Left lobe of liver (tissue), 2 donors: Measurements from ENCODE around the gene STK25. TPM values are rescaled to one million over a fixed set of nuclear protein-coding genes. Genes with fewer than 3 reads are reported as not detected.

ENCODE experiments used
- ATAC-seq: fragments of 200-7000 bp; cut with Tn5 transposase; one replicate; pipeline ENCODE4 v1.9.1; 2020; ENCODE audit warnings: mild to moderate bottlenecking, moderate library complexity
- DNase-seq: peaks from one replicate; pipeline ENCODE4 v3.0.0-alpha.2; 2020; ENCODE audit warnings: low spot score
- total RNA-seq: library from RNA; stranded (reverse); gene quantifications from one replicate; pipeline ENCODE4 v1.2.1, GENCODE V29; 2021
- donor health status: DM: no; HTN: no; CAD: no; lungs with moderate emphysema.
- donor health status: DM: no; HTN: yes; CAD: no.

Gene STK25
- total RNA-seq, 1 donor from 2014 or later = 65.5 TPM

DNA sequence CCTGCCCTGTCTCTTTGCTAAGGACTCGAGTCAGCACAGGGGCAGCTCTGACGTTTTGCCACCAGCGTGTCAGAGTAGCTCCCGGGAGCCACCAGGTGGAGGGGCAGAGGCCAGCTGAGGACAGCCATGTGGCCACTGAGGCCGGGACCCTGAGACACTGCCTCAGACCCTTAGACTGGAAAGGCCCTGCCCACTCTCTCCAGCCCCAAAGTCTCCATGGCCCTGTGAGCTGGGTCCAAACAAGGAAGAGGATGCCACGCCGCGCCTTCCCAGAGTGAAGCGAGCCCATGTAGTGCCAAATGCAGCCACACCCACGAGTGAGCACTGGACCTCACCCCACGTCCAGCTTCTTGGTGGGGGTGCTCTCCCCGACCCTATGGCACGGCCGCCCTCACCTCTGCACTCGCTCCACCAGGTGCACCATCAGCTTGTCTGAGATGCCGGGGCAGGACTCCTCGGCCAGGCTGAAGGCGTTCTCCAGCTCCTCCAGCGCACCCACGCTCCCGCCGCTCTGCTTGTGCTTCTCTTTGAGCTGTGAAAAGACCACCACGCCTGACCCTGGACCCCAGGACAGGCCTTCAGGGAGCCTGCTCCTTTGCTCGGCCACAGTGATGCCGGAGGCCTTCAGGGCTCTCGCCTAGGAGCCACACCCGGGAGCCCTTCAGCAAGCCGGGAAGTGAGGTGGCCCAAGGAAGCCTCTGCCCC lies 12.2 kb downstream of the STK25 start:
- ATAC-seq = no peak
- DNase-seq = no peak

DNA sequence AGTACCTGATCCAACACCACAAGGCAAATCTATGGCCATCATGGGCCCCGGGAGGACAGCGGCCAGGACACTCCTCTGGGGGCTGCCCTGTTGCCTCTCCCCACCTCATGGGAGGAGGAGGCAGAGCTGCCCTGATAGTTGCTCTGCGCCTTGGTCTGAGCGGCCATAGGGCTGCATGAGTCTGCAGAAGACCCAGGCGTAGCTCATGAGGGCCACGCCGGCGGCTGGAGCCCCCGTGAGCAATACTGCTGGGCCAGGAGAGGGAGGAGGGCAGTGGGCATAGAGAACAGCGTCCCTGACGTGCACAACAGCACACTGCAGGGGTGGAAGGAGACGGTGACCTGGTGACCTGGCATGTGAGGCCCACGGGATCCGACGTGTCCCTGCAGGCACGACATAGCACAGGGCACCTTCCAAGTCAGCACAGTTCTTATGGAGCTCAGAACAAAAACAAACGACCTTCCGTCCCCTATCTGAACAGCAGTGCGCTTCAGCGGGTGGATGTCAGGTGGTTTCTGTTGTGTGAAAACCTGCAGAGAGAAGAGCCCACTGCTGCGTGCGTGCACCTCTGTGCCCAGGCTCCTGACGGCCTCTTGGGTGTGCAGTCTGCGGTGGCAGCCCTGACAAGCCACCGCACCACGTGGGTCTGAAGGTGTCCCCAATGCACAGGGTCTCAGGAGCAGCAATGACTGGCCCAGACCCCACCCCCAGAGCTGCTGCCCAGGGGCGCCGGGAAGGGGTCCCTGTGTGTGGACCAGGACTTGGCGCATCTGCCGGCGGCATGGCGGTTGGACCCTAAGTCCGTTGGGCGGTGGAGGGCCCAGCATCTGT lies 13.0 kb downstream of the STK25 start:
- DNase-seq (no peak), ATAC-seq (no peak)

DNA sequence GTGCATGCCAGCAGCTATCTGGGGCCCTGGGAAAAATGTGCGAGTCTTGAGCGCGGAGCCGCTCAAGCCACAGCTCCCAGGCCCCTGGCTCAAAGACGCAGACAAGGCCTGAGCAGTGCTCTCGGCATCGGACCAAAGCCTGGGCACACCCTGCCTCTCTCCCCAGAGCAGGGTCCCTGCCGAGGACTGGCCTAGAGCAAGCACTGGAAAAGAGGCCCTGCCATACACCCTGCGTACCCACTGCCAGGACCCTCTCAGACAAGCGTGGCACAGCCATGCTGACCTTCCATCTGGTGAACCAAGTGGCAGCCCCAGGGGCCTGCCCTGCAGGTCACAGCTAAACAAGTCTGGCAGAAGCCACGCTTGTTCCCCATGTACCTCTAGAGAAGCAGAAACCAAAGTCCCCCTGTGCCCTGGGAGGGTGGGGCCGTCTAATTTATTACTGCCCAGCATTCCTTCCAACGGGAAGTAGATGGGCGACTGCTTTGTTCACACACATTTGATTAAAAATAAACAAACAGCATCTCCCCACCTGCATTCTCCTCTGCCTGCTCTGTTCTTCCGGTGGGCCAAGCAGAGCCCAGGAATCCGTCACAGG lies 14.0 kb downstream of the STK25 start:
- no peak for DNase-seq
- no peak for ATAC-seq

DNA sequence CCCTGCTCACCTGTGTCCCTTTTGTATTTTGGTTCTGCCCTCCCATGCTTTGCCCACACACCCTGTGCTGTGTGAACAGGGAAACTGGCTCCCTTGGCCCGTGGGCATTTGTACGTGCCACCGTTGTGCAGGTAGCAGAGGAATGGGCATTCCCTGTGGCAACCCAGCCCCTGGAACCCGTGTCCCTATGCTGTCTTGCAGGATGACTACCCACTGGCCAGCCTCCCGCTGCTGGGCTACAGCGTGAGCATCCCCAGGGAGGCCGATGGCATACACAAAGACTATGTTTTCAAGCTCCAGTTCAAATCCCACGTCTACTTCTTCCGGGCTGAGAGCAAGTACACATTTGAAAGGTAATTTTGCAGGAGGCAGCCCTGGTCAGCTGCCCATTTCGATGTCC lies 15.3 kb downstream of the STK25 start:
- DNase-seq = no peak
- ATAC-seq = no peak

DNA sequence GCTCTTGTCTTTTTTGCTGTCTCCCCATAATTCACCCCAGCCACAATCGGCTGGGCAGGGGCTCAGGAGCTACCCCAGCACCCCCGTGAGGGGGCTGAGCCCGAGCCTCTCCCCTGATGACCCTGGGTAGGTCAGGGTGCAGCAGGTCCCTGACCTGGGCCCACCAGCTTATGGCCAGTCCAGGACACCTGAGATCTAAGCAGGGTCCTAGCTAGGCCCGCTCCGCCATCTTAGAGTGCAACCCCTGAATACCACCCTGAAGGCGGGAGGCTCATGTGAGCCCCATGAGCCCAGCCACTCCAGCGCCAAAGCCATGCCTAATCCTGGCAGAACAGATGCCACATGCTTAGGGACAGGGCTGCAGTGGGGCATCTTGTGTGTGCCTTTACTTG lies 16.2 kb downstream of the STK25 start:
- ATAC-seq = no peak

DNA sequence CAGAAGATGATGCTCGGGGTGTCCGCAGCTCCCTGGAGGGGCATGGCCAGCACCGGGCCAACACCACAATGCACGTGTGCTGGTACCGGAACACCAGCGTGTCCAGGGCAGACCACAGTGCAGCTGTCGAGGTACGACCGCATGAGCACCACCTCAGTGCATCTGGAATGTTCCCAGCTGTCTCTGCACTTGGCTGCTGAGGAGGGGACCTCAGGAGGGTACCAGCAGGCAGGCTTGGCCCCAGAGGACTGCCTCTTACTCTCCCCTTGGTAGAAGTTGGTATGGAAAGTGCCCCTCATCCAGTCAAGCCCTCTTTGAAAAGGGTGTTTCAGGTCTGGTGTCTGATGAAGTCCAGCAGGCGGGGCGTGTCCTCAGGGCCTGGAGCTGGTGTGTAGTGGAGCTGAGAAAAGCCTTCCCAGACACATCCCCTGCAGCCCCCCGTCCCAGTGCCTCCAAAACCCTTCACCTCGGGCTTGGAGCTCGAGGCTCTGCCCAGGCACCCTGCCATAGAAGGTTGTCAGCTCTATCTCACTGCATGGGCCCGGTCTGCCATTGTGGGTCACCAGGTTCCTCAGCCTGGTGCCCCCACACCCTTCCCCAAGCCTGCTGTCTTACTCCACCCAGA lies 16.7 kb downstream of the STK25 start:
- ATAC-seq = peak; percentile 7
- DNase-seq = no peak

More for the DNA sequence above, 16.2 kb downstream of the STK25 start:
- no peak for DNase-seq

DNA sequence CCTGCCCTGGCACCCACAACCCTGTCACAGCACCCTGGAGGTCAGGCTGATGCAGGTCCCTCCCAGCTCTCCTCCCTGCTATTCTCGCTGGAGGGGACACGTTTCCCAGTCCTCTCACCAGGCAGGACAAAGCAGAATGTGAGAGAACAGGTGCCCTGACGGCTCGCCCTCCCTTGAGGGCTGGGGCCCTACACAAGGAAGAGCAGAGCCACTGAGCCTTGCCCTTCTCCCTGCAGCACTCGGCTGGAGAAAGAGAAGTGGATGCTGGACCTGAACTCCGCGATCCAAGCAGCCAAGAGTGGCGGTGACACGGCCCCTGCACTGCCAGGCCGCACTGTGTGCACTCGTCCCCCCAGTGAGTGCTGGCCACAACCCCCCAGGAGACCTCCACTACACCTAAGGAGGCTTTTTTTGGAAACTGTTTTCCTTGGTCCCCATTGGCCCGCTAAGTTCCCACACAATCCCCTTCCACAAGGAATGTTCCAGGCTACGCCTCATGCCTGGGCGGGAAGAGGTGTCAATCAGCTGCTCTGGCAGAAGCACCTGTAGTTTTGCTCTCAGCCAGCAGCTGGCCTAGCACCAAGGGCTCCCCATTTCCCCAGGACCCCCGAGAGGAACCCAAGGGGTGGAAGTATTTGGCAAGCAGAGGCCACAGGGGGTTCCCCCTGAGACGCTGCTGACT lies 17.4 kb downstream of the STK25 start:
- DNase-seq (no peak), ATAC-seq (peak; percentile 6)

DNA sequence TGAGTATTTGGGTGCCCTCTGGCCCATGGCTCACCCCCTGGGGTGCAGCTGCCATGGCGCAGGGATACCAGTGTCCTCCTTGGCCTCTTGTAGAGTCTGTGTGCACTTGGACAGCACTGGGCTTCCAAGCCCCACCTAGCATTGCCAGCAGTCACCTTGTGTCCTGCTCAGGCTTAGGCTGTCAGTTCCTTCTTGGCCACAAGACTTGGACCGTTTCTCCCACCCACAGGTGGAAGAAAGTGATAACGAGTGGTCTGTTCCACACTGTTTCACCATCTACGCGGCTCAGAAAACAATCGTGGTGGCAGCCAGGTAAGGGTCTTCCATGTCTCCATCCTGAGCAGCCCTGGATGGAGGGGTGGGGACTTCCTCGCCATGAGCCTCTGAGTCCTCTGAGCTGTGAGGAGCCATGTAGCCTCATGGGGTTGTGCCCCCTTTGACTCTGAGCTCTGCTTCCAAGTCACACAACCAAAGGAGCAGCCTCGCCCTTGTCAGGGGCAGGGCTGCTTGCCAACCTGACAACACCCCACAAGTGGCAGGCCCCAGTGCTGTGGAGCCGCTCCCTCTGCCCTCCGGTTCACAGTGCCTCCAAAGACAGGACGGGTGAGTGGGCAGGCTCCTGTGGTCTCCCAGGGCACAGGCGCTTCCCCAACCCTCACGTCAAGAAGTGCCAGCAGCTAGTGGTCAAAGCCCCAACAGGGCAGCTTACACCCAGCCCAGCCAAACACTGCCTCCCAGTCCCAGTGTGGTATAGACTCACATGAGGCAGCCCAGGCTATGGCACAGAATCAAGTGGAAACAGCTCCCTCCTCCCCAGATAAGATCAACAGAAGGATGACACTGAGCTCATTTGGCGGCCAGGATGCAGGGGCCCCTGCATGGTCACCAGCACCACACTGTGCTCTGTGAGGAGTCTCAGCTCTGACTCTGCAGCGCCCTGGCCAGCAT lies 18.4 kb downstream of the STK25 start:
- ATAC-seq (no peak), DNase-seq (no peak)

DNA sequence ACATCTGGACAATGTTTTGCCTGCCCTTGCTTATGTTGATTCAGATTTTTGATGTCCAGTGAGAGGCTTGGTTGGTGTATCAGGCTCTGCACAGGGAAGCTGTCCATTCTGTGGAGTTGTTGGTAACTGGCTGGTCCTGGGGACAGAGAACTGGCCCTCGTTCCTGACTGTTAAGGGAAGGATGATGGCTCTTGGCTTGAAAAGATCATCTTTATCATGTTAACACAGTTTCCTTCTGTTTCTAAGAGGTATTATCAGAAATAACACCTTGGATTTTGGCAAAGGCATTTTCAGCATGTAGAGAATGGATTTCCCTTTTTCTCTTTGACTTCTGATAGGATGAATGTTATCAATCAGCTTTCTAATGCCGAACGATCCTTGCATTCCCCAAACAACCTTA lies 19.3 kb downstream of the STK25 start:
- ATAC-seq (no peak), DNase-seq (no peak)

DNA sequence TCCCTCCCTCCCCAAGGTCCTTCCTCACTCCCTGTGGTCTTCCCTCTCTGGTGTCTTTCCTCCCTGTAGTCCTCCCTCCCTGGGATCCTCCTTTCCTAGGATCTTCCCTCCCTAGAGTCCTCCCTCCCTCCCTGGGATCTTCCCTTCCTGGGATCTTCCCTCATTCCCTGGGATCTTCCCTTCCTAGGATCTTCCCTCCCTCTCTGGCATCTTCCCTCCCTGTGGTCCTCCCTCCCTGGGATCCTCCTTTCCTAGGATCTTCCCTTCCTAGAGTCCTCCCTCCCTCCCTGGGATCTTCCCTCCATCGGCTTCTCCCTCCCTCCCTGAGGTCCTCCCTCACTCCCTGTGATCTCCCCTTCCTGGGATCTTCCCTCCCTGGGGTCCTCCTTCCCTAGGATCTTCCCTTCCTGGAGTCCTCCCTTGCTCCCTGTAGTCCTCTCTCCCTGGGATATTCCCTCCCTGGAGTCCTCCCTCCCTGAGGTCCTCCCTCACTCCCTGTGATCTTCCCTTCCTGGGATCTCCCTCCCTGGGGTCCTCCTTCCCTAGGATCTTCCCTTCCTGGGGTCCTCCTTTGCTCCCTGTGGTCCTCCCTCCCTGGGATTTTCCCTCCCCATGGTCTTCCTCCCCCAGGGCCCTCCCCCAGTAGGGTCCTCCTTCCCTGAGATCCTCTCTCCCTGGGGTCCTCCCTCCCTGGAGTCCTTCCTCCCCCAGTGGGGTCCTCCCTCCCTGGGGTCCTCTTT lies 23.0 kb downstream of the STK25 start:
- ATAC-seq (no peak), DNase-seq (no peak)

DNA sequence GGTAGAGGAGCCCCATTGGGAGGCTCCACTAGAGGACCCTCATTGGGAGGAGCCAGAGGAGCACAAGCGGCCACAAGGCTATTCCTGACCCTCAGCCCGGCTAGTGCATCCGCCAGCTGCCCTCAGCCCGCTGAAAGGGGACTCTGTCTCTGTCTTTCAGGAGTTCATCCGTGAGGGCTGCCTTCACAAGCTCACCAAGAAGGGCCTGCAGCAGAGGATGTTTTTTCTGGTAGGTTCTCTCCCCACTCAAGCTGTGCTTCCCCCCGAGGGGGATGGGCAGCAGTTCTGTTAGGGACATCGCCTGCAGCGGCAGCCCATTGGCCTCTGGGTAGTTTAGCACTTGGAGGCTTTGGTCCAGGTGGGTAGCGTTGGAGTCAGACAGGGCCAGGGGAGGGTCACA lies 25.1 kb downstream of the STK25 start:
- DNase-seq (no peak), ATAC-seq (no peak)

DNA sequence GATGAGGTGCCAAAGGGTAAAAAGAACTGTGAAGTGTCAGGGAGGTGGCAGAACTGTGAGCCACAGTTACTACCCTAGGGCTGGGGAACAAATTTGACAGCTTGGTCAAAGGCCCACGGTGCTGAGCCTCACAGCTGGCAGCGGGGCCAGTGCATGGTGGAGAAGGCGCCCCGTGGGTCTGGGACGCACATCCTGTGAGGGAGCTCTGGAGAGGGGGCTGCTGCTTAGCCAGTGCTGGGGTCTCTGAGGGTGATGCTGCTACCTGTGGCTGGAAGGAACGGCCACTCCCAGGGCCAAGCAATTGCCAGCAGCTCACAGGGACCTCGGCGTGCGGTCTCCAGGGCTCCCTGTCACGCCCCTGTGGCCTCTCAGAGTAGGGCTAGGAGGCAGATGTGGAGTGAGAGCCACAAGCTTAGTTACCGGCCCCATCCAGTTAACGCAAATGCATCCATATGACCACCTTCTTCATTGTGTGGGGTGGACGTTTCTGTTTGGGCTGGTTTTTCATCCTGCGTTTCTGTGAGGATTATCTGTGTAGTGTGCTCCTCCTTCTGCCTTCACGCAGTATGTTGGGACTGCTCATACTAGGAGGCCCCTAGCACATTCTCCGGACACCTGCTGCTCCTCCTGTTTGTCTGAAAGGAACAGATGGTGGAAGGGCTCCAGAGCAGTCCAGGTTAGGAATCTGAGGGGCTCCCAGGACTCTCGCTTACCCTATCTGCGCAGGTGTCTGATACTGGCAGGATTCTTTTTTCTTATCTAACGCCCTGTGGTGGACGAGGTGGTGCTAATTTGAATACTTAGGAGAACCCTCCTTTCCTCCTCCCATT lies 26.0 kb downstream of the STK25 start:
- no peak for DNase-seq
- ATAC-seq = no peak

DNA sequence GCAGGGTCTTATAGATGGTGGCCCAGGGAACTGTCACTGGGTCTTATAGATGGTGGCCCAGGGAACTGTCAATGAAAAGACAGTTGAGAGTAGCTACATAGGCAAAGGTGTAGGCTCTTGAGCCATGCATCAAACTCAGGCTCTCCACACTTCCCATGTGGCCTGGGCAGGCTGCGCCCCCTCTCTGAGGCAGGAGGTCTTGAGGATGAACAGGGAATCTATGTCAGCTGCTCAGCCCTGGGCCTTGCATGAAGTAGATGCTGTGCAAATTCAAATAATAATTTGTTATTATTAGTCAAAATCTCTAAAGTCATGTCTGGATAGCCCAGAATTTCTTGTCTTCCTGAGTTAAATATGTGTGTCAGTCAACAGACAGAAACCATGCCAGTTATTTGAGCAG lies 26.7 kb downstream of the STK25 start:
- DNase-seq (no peak), ATAC-seq (no peak)

DNA sequence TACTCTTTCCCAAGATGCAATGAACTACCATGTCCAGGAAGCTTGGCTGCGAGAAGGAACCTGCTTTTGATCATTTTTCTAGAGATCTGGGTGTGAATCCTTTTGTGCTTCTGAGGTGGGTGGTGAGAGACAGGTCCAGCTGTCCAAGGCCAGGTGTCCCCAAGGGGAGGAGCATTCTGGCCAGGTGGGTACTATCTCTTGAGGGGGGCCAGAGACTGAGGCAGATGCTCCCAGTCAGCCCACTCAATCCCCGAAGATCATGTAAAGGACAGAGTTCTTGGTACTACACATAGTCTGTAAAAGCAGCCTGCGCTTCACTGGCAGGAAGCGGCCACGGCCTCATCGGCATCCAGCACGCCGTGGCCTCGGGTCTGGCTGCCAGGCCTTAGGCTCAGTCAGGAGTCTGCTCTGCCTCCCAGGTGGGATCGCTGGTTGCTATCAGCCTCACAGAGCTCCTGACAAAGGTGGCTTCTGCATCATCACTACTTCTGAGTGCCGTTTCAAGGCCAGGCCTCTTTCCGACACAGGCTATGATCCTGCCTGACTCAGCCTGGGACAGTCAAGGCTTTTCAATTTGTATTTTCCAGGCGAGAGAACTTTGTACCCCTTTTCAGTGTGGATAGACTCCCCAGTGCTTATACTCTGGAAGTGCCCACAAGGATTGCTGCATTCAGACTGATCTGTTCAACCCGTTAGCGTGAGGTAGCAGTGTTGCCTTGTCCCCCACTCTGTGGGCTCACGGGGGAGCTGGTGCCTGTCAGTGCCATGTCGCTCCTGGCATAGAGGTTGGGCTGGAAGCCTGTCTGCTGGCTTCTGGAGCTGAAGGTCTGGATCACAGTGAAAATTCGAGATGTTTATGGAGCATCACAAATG lies 29.1 kb downstream of the STK25 start:
- no peak for ATAC-seq
- DNase-seq = no peak

DNA sequence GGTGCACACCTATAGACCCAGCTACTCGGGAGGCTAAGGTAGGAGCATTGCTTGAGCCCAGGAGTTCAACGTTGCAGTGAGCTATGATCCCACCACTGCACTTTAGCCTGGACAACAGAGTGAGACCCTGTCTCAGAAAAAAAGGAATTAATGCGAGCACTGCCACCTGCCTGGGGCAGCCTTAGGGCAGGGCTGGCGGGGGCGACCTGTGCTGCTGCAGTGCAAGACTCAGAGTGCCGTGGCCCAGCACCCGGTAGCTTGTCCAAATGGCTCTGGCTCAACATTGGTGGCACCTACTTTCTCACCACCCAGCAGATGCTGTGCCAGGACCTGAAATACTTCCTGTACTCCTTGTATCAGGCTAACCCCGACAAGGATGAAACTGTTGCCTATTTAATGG lies 30.2 kb downstream of the STK25 start:
- DNase-seq = no peak
- ATAC-seq = no peak

DNA sequence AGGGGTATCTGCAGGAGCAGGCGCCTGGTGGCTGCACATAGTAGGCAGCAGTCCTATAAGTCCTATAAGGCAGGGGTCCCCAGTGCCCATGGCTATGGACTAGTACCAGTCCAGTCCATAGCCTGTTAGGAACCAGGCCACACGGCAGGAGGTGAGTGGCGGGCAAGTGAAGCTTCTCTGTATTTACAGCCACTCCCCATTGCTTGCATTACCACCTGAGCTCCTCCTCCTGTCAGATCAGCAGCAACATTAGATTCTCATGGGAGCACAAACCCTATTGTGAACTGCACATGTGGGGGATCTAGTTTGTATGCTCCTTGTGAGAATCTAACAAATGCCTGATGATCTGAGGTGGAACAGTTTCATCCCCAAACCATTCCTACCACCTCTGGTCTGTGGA lies 33.1 kb downstream of the STK25 start:
- ATAC-seq (no peak), DNase-seq (no peak)

DNA sequence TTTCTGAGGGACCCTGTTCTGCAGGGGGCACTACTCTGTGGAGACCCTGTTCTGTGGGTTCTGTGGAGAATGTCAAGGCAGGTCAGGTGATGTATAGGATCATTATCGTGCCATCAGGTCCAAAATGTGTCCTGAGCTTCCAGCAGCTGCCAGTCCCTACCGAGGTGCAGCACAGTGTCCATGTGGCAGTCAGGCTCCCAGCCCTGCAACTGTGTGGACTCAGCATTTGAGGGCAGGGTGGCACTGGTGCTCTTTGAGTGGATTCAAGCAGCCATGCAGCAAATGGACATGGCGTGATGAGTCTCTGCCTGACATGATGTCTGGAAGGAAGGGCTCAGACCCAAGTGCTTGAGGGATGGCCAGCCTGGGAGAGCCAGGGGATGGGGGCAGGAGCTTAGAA lies 35.0 kb downstream of the STK25 start:
- DNase-seq = no peak
- ATAC-seq = no peak
